WTC11 (cell line): ENCODE measurements around the gene ST3GAL5.

Experiments
- CBFB ChIP-seq: sonication (generic); formaldehyde crosslinking; IDR thresholded peaks from 2 replicates; pipeline ENCODE4 v1.8.1; 2022; ENCODE audit warnings: mild to moderate bottlenecking, low read depth, missing genetic modification reagents
- ESRRA ChIP-seq: sonication (generic); formaldehyde crosslinking; IDR thresholded peaks from 2 replicates; pipeline ENCODE4 v1.8.1; 2022; ENCODE audit warnings: mild to moderate bottlenecking, missing genetic modification reagents, borderline replicate concordance
- NR2C2 ChIP-seq: sonication (generic); formaldehyde crosslinking; IDR thresholded peaks from 2 replicates; pipeline ENCODE4 v1.8.0; 2022; ENCODE audit warnings: mild to moderate bottlenecking, missing genetic modification reagents
- ZNF138 ChIP-seq: sonication (generic); formaldehyde crosslinking; conservative IDR thresholded peaks from 2 replicates; pipeline ENCODE4 v1.8.1; 2022; ENCODE audit warnings: mild to moderate bottlenecking, moderate library complexity, missing genetic modification reagents
- ZNF416 ChIP-seq: fragments of 250-450 bp; sonication (Bioruptor Pico); IDR thresholded peaks from 2 replicates; pipeline ENCODE4 v1.9.0; 2021; ENCODE audit warnings: mild to moderate bottlenecking, inconsistent platforms
- TF ChIP-seq, protein P1 (sequence below): fragments of 200-600 bp; IDR thresholded peaks from 2 replicates; pipeline ENCODE4 v1.8.0; 2022; ENCODE audit warnings: antibody characterized with exemption
- TF ChIP-seq, protein P2 (sequence below): sonication (generic); formaldehyde crosslinking; IDR thresholded peaks from 2 replicates; pipeline ENCODE4 v1.8.1; 2023; ENCODE audit warnings: mild to moderate bottlenecking, missing genetic modification reagents

DNA sequence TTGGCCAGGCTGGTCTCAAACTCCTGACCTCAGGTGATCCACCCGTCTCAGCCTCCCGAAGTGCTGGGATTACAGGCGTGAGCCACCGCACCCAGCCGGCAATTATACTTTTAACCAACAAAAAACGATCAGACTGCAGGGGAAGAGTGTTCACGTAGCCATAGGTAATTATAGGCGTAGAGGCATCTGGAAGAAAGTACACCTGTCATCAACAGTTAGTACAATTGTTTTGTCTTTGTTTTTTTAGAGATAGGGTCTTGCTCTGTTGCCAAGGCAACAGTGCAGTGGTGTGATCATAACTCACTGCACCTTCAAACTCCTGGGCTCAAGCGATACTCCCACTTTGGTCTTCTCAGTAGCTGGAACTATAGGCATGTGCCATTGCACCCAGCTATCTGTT is 20.0 kb downstream of the ST3GAL5 start:
- no peak for TF ChIP-seq ZNF138
- TF ChIP-seq, protein P1, sequence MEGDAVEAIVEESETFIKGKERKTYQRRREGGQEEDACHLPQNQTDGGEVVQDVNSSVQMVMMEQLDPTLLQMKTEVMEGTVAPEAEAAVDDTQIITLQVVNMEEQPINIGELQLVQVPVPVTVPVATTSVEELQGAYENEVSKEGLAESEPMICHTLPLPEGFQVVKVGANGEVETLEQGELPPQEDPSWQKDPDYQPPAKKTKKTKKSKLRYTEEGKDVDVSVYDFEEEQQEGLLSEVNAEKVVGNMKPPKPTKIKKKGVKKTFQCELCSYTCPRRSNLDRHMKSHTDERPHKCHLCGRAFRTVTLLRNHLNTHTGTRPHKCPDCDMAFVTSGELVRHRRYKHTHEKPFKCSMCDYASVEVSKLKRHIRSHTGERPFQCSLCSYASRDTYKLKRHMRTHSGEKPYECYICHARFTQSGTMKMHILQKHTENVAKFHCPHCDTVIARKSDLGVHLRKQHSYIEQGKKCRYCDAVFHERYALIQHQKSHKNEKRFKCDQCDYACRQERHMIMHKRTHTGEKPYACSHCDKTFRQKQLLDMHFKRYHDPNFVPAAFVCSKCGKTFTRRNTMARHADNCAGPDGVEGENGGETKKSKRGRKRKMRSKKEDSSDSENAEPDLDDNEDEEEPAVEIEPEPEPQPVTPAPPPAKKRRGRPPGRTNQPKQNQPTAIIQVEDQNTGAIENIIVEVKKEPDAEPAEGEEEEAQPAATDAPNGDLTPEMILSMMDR: no peak
- no peak for TF ChIP-seq CBFB (CRISPR knock-in tag)
- TF ChIP-seq, protein P2, sequence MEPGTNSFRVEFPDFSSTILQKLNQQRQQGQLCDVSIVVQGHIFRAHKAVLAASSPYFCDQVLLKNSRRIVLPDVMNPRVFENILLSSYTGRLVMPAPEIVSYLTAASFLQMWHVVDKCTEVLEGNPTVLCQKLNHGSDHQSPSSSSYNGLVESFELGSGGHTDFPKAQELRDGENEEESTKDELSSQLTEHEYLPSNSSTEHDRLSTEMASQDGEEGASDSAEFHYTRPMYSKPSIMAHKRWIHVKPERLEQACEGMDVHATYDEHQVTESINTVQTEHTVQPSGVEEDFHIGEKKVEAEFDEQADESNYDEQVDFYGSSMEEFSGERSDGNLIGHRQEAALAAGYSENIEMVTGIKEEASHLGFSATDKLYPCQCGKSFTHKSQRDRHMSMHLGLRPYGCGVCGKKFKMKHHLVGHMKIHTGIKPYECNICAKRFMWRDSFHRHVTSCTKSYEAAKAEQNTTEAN (CRISPR knock-in tag): no peak
- no peak for TF ChIP-seq ZNF416 (CRISPR knock-in tag)
- TF ChIP-seq NR2C2: no peak
- no peak for TF ChIP-seq ESRRA (CRISPR knock-in tag)
